GM12874 (cell line): ENCODE measurements around the gene LCN1.

Experiments used
- TF ChIP-seq, protein P1 (sequence below): IDR thresholded peaks from 2 replicates; pipeline ENCODE4 v1.5.1; 2011; ENCODE audit warnings: low read depth, mild to moderate bottlenecking, control low read depth, low read length, moderate library complexity; ENCODE audit not compliant: insufficient read depth

LCN1 gene

DNA sequence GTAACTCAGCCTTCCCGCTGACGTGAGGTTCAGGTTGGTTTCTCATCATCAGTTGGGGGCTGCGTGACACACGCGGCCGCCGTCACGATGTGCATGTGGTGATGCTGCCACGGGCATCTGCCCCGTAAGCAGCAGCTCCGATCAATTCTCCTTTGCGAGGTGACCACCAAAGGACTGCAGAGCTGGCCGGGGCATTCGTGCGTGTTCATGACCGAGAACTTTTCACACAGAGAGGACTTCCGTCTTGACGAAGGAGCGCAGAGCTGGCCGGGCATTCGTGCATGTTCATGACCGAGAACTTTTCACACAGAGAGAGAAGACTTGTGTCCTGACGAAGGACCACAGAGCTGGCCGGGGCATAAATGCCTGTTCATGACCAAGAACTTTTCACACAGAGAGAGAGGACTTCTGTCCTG lies 3.8 kb upstream of the LCN1 start:
- TF ChIP-seq, protein P1, sequence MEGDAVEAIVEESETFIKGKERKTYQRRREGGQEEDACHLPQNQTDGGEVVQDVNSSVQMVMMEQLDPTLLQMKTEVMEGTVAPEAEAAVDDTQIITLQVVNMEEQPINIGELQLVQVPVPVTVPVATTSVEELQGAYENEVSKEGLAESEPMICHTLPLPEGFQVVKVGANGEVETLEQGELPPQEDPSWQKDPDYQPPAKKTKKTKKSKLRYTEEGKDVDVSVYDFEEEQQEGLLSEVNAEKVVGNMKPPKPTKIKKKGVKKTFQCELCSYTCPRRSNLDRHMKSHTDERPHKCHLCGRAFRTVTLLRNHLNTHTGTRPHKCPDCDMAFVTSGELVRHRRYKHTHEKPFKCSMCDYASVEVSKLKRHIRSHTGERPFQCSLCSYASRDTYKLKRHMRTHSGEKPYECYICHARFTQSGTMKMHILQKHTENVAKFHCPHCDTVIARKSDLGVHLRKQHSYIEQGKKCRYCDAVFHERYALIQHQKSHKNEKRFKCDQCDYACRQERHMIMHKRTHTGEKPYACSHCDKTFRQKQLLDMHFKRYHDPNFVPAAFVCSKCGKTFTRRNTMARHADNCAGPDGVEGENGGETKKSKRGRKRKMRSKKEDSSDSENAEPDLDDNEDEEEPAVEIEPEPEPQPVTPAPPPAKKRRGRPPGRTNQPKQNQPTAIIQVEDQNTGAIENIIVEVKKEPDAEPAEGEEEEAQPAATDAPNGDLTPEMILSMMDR, result no peak

DNA sequence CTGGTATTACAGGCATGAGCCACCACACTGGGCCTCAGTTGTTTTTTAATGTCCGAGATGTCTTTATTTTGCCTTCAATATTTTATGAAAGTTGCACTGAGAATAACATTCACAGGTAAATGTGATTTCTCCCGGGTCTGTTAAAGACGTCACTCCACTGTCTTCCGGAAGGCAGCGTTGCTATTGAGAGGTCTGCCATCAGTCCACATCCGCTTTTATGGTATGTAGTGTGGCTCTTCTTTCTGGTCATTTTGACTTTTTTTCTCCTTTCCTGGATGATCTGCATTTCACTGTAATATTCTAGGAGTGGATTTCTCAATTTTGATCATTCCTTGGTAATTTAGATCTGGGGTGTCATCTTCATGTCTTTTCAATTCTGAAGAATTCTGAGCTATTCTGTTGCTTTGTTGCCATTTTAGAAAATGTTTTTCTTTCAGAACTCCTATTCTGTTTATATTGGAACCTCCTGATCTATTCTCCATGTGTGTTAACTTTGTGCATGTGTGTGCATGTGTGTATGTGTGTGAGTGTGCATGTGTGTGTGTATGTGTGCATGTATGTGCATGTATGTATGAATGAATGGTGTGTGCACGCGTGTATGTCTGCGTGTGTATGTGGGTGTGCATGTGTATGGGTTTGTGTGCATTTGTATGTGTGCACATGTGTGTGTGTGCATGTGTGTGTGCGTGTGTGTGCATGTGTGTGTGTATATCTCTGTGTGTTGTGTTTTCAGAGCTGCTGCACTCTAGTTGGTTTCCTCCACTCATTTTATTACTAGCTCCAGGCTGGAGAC lies 1.9 kb upstream of the LCN1 start:
- TF ChIP-seq, protein P1, result no peak

- TF ChIP-seq, protein P1, result no peak
These were observed 412 bp downstream of the LCN1 start for GRCh38 chr9:135521608-135522095.

GRCh38 chr9:135522137-135522877 lies 1.1 kb downstream of the LCN1 start:
- TF ChIP-seq, protein P1, result no peak

- TF ChIP-seq, protein P1, result no peak
These were observed 1.7 kb downstream of the LCN1 start for GRCh38 chr9:135522931-135523330.

DNA sequence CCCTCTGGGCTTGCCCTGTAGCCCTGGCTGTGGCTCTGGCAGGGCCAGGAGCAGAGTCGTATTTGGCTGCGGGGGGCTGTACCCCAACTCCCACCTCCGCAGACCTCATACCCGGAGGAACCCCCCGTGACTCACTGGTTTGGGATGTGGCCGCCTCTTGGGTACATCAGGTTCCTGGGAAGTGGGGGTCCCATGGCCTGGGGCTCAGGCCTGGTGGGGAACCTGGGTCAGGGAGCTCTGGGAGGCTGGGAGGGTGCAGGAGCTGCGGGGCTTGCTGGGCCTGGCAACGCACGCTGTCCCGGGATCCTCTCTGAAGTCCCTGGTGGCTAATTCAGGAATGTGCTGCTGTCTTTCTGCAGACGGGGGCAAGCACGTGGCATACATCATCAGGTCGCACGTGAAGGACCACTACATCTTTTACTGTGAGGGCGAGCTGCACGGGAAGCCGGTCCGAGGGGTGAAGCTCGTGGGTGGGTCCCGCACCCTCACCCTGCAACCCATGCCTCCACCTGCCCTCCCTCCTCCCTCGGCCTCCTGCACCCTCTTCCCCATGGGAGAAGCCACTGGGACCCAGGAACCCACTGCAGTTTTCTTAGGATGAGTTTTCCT lies 2.4 kb downstream of the LCN1 start:
- TF ChIP-seq, protein P1, result no peak
